WTC11 (cell line): ENCODE results near the gene SLC5A3. TPM values are rescaled to one million over a fixed set of nuclear protein-coding genes. Genes with fewer than 3 reads are reported as not detected.

Experiments used
- ATAC-seq: fragments of 200-7000 bp; cut with Tn5 transposase; 2 replicates; pipeline ENCODE4 v1.10.0; 2021; ENCODE audit warnings: mild to moderate bottlenecking, moderate library complexity
- CTCF ChIA-PET: fragments of 300-600 bp; sonication (Branson Sonifier 250); formaldehyde crosslinking; loops from one replicate; lab custom pipeline; 2021; ENCODE audit warnings: antibody characterized with exemption; lab: Charles Lee
- POLR2A ChIA-PET: fragments of 350-600 bp; sonication (Branson Sonifier 250); formaldehyde crosslinking; loops from one replicate; lab custom pipeline; 2021; ENCODE audit warnings: antibody characterized with exemption; lab: Charles Lee
- DNase-seq: peaks from one replicate; pipeline ENCODE4 v3.0.0; 2021; ENCODE audit warnings: low spot score
- H3K27ac Mint-ChIP-seq: 2 replicates; pipeline ENCODE4 v1.8.0; 2021; ENCODE audit warnings: mixed read lengths
- H3K27me3 Mint-ChIP-seq: 2 replicates; pipeline ENCODE4 v1.8.0; 2021; ENCODE audit warnings: low read depth, mild to moderate bottlenecking, moderate library complexity, mixed read lengths
- H3K36me3 Mint-ChIP-seq: 2 replicates; pipeline ENCODE4 v1.8.0; 2021; ENCODE audit warnings: mixed read lengths
- H3K4me1 Mint-ChIP-seq: 2 replicates; pipeline ENCODE4 v1.8.0; 2022; ENCODE audit warnings: mixed read lengths
- H3K4me3 Mint-ChIP-seq: 2 replicates; pipeline ENCODE4 v1.8.0; 2021; ENCODE audit warnings: mild to moderate bottlenecking, moderate library complexity, mixed read lengths
- H3K9me3 Mint-ChIP-seq: 2 replicates; pipeline ENCODE4 v1.8.0; 2021; ENCODE audit warnings: mixed read lengths
- ATF1 ChIP-seq: sonication (generic); formaldehyde crosslinking; IDR thresholded peaks from 2 replicates; pipeline ENCODE4 v1.8.1; 2023; ENCODE audit warnings: mild to moderate bottlenecking, moderate library complexity, missing genetic modification reagents
- E2F4 ChIP-seq: sonication (generic); formaldehyde crosslinking; IDR thresholded peaks from 2 replicates; pipeline ENCODE4 v1.8.1; 2022; ENCODE audit warnings: low read depth, mild to moderate bottlenecking, moderate library complexity, missing genetic modification reagents, borderline replicate concordance
- EMX1 ChIP-seq: fragments of 250-450 bp; sonication (Bioruptor Pico); IDR thresholded peaks from 2 replicates; pipeline ENCODE4 v1.8.0; 2021; ENCODE audit warnings: mild to moderate bottlenecking
- IRF1 ChIP-seq: sonication (generic); formaldehyde crosslinking; IDR thresholded peaks from 2 replicates; pipeline ENCODE4 v1.8.0; 2023; ENCODE audit warnings: missing genetic modification reagents
- RORB ChIP-seq: fragments of 250-450 bp; sonication (Bioruptor Pico); IDR thresholded peaks from 2 replicates; pipeline ENCODE4 v1.9.0; 2021; ENCODE audit warnings: mild to moderate bottlenecking
- SOX15 ChIP-seq: fragments of 250-450 bp; sonication (Bioruptor Pico); IDR thresholded peaks from 2 replicates; pipeline ENCODE4 v1.9.0; 2021; ENCODE audit warnings: mild to moderate bottlenecking
- ZMAT4 ChIP-seq: fragments of 250-450 bp; sonication (Bioruptor Pico); IDR thresholded peaks from 2 replicates; pipeline ENCODE4 v1.9.0; 2021; ENCODE audit warnings: mild to moderate bottlenecking
- ZNF138 ChIP-seq: sonication (generic); formaldehyde crosslinking; conservative IDR thresholded peaks from 2 replicates; pipeline ENCODE4 v1.8.1; 2022; ENCODE audit warnings: mild to moderate bottlenecking, moderate library complexity, missing genetic modification reagents
- ZNF219 ChIP-seq: sonication (generic); formaldehyde crosslinking; IDR thresholded peaks from 2 replicates; pipeline ENCODE4 v1.8.0; 2023; ENCODE audit warnings: missing genetic modification reagents, mild to moderate bottlenecking, borderline replicate concordance
- ZNF263 ChIP-seq: sonication (generic); formaldehyde crosslinking; IDR thresholded peaks from 2 replicates; pipeline ENCODE4 v1.8.1; 2022; ENCODE audit warnings: low read depth, mild to moderate bottlenecking, moderate library complexity, missing genetic modification reagents
- ZNF281 ChIP-seq: sonication (generic); formaldehyde crosslinking; IDR thresholded peaks from 2 replicates; pipeline ENCODE4 v1.8.0; 2023; ENCODE audit warnings: mild to moderate bottlenecking, missing genetic modification reagents
- total RNA-seq: library from RNA; stranded (reverse); gene quantifications from 3 replicates; pipeline ENCODE4 v1.2.3, GENCODE V29; 2021
- TF ChIP-seq, protein P1 (sequence below): fragments of 250-450 bp; sonication (Bioruptor Pico); IDR thresholded peaks from 2 replicates; pipeline ENCODE4 v1.8.0; 2021; ENCODE audit warnings: mild to moderate bottlenecking
- TF ChIP-seq, protein P2 (sequence below): fragments of 250-450 bp; sonication (Bioruptor Pico); IDR thresholded peaks from 2 replicates; pipeline ENCODE4 v1.9.0; 2021; ENCODE audit warnings: mild to moderate bottlenecking
- TF ChIP-seq, protein P3 (sequence below): sonication (generic); formaldehyde crosslinking; IDR thresholded peaks from 2 replicates; pipeline ENCODE4 v1.8.1; 2023; ENCODE audit warnings: mild to moderate bottlenecking, missing genetic modification reagents, borderline replicate concordance
- TF ChIP-seq, protein P4 (sequence below): sonication (generic); formaldehyde crosslinking; IDR thresholded peaks from 2 replicates; pipeline ENCODE4 v1.8.1; 2022; ENCODE audit warnings: missing genetic modification reagents, borderline replicate concordance
- TF ChIP-seq, protein P5 (sequence below): sonication (generic); formaldehyde crosslinking; conservative IDR thresholded peaks from 2 replicates; pipeline ENCODE4 v1.8.1; 2022; ENCODE audit warnings: mild to moderate bottlenecking, missing genetic modification reagents
- TF ChIP-seq, protein P6 (sequence below): fragments of 250-450 bp; sonication (Bioruptor Pico); conservative IDR thresholded peaks from 2 replicates; pipeline ENCODE4 v1.9.0; 2021; ENCODE audit warnings: mild to moderate bottlenecking
- TF ChIP-seq, protein P7 (sequence below): fragments of 250-450 bp; sonication (Bioruptor Pico); IDR thresholded peaks from 2 replicates; pipeline ENCODE4 v2.1.2; 2022; ENCODE audit warnings: mild to moderate bottlenecking, moderate library complexity

The SLC5A3 gene
- total RNA-seq, 1 experiment from 2014 or later: 14.8 TPM

GRCh38 chr21:34115160-34115559 lies 41.8 kb downstream of the SLC5A3 start:
- H3K27ac Mint-ChIP-seq: 0 out of 2 replicates have a peak overlapping the region, but pooled peaks have one; percentile 29
- CTCF ChIA-PET: no interaction called here
- no peak for DNase-seq
- H3K27me3 Mint-ChIP-seq: no peaks in the 10 kb centered on the region
- H3K36me3 Mint-ChIP-seq: peaks cover 18% of the 10 kb centered on the region
- no peak for ATAC-seq
- TF ChIP-seq E2F4: no peak
- no peak for TF ChIP-seq ZMAT4
- no peak for TF ChIP-seq ZNF138 (CRISPR knock-in tag)
- TF ChIP-seq, protein P1, sequence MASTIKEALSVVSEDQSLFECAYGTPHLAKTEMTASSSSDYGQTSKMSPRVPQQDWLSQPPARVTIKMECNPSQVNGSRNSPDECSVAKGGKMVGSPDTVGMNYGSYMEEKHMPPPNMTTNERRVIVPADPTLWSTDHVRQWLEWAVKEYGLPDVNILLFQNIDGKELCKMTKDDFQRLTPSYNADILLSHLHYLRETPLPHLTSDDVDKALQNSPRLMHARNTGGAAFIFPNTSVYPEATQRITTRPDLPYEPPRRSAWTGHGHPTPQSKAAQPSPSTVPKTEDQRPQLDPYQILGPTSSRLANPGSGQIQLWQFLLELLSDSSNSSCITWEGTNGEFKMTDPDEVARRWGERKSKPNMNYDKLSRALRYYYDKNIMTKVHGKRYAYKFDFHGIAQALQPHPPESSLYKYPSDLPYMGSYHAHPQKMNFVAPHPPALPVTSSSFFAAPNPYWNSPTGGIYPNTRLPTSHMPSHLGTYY: no peak
- no peak for TF ChIP-seq ATF1
- TF ChIP-seq EMX1 (CRISPR knock-in tag): no peak
- no peak for TF ChIP-seq ZNF281 (CRISPR knock-in tag)
- no peak for TF ChIP-seq RORB (CRISPR knock-in tag)
- no peak for TF ChIP-seq ZNF219 (CRISPR knock-in tag)
- TF ChIP-seq, protein P2, sequence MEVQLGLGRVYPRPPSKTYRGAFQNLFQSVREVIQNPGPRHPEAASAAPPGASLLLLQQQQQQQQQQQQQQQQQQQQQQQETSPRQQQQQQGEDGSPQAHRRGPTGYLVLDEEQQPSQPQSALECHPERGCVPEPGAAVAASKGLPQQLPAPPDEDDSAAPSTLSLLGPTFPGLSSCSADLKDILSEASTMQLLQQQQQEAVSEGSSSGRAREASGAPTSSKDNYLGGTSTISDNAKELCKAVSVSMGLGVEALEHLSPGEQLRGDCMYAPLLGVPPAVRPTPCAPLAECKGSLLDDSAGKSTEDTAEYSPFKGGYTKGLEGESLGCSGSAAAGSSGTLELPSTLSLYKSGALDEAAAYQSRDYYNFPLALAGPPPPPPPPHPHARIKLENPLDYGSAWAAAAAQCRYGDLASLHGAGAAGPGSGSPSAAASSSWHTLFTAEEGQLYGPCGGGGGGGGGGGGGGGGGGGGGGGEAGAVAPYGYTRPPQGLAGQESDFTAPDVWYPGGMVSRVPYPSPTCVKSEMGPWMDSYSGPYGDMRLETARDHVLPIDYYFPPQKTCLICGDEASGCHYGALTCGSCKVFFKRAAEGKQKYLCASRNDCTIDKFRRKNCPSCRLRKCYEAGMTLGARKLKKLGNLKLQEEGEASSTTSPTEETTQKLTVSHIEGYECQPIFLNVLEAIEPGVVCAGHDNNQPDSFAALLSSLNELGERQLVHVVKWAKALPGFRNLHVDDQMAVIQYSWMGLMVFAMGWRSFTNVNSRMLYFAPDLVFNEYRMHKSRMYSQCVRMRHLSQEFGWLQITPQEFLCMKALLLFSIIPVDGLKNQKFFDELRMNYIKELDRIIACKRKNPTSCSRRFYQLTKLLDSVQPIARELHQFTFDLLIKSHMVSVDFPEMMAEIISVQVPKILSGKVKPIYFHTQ (CRISPR knock-in tag): no peak
- no peak for TF ChIP-seq ZNF263 (CRISPR knock-in tag)
- TF ChIP-seq, protein P3, sequence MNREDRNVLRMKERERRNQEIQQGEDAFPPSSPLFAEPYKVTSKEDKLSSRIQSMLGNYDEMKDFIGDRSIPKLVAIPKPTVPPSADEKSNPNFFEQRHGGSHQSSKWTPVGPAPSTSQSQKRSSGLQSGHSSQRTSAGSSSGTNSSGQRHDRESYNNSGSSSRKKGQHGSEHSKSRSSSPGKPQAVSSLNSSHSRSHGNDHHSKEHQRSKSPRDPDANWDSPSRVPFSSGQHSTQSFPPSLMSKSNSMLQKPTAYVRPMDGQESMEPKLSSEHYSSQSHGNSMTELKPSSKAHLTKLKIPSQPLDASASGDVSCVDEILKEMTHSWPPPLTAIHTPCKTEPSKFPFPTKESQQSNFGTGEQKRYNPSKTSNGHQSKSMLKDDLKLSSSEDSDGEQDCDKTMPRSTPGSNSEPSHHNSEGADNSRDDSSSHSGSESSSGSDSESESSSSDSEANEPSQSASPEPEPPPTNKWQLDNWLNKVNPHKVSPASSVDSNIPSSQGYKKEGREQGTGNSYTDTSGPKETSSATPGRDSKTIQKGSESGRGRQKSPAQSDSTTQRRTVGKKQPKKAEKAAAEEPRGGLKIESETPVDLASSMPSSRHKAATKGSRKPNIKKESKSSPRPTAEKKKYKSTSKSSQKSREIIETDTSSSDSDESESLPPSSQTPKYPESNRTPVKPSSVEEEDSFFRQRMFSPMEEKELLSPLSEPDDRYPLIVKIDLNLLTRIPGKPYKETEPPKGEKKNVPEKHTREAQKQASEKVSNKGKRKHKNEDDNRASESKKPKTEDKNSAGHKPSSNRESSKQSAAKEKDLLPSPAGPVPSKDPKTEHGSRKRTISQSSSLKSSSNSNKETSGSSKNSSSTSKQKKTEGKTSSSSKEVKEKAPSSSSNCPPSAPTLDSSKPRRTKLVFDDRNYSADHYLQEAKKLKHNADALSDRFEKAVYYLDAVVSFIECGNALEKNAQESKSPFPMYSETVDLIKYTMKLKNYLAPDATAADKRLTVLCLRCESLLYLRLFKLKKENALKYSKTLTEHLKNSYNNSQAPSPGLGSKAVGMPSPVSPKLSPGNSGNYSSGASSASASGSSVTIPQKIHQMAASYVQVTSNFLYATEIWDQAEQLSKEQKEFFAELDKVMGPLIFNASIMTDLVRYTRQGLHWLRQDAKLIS (CRISPR knock-in tag): no peak
- TF ChIP-seq SOX15 (CRISPR knock-in tag): no peak
- TF ChIP-seq, protein P4, sequence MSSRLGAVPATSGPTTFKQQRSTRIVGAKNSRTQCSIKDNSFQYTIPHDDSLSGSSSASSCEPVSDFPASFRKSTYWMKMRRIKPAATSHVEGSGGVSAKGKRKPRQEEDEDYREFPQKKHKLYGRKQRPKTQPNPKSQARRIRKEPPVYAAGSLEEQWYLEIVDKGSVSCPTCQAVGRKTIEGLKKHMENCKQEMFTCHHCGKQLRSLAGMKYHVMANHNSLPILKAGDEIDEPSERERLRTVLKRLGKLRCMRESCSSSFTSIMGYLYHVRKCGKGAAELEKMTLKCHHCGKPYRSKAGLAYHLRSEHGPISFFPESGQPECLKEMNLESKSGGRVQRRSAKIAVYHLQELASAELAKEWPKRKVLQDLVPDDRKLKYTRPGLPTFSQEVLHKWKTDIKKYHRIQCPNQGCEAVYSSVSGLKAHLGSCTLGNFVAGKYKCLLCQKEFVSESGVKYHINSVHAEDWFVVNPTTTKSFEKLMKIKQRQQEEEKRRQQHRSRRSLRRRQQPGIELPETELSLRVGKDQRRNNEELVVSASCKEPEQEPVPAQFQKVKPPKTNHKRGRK: no peak
- TF ChIP-seq, protein P5, sequence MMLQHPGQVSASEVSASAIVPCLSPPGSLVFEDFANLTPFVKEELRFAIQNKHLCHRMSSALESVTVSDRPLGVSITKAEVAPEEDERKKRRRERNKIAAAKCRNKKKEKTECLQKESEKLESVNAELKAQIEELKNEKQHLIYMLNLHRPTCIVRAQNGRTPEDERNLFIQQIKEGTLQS: no peak
- no peak for TF ChIP-seq IRF1 (CRISPR knock-in tag)
- TF ChIP-seq, protein P6, sequence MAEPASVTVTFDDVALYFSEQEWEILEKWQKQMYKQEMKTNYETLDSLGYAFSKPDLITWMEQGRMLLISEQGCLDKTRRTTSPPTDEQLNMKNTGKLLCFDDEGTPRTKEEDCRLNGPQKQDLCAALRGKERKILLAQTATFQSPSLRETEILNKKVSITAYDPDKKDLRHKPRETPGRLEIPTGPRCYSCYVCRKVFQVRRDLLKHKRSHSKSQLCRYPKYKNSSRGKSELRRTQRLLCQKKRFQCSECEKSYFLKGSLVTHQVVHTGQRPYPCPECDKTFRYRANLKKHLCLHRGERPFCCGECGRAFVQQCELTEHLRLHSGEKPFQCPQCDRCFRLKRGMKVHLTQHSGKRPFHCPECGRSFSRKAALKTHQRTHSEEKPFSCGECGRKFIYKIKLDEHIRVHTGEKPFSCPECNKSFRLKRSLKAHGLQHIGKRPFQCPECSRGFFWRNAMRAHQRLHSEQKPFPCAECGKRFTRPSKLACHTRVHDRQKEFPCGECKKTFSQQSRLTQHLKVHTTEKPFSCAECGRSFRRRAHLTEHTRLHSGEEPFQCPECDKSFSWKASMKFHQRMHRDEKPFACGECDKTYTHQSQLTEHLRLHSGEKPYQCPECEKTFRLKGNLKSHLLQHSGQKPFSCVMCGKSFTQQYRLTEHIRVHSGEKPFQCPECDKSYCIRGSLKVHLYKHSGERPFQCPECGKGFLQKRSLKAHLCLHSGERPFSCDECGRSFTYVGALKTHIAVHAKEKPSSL (CRISPR knock-in tag): no peak
- TF ChIP-seq, protein P7, sequence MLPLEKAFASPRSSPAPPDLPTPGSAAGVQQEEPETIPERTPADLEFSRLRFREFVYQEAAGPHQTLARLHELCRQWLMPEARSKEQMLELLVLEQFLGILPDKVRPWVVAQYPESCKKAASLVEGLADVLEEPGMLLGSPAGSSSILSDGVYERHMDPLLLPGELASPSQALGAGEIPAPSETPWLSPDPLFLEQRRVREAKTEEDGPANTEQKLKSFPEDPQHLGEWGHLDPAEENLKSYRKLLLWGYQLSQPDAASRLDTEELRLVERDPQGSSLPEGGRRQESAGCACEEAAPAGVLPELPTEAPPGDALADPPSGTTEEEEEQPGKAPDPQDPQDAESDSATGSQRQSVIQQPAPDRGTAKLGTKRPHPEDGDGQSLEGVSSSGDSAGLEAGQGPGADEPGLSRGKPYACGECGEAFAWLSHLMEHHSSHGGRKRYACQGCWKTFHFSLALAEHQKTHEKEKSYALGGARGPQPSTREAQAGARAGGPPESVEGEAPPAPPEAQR (CRISPR knock-in tag): no peak
- POLR2A ChIA-PET: no interaction called here
- H3K4me3 Mint-ChIP-seq: no peak overlapping the region
- peaks cover 11% of the 10 kb centered on the region for H3K9me3 Mint-ChIP-seq
- peaks cover 63% of the 10 kb centered on the region for H3K4me1 Mint-ChIP-seq
